ENCODE results near the gene PITPNM1.

- TF ChIP-seq CTCF (IDR thresholded peaks at IDR 0.05; ENCODE audit: poor library complexity) (no peak), EZH2 (IDR thresholded peaks at IDR 0.05; ENCODE audit: borderline replicate concordance) (no peak)
Measured at GRCh38 chr11:67496113-67496512, 9.1 kb downstream of the PITPNM1 start.

All from hepatocyte (in vitro differentiated cells).